Nephron (organoid): ENCODE data around the gene GPC3.

ENCODE experiments used
- H3K27ac Mint-ChIP-seq, 3 experiments: 2 replicates each; pipeline ENCODE4 v1.8.0; 2020; ENCODE audit warnings: mixed read lengths in 3 of 3, mild to moderate bottlenecking in 2 of 3, moderate library complexity in 1 of 3
- H3K27me3 Mint-ChIP-seq: 2 replicates; pipeline ENCODE4 v1.8.0; 2021; ENCODE audit warnings: low read depth, mild to moderate bottlenecking, moderate library complexity, mixed read lengths
- H3K36me3 Mint-ChIP-seq: 2 replicates; pipeline ENCODE4 v1.8.0; 2020; ENCODE audit warnings: low read depth, mixed read lengths
- H3K4me1 Mint-ChIP-seq: 2 replicates; pipeline ENCODE4 v1.8.0; 2020; ENCODE audit warnings: mixed read lengths
- H3K4me3 Mint-ChIP-seq, 3 experiments: 2 replicates each; pipeline ENCODE4 v1.8.0; 2020; ENCODE audit warnings: mild to moderate bottlenecking in 3 of 3, mixed read lengths in 3 of 3, moderate library complexity in 2 of 3
- H3K9me3 Mint-ChIP-seq: 2 replicates; pipeline ENCODE4 v1.8.0; 2020; ENCODE audit warnings: mixed read lengths
- TF ChIP-seq, protein P1 (sequence below), 3 experiments: fragments of 200-600 bp; sonication (generic); IDR thresholded peaks; one replicate each; pipeline ENCODE4 v1.5.0; 2021; ENCODE audit warnings: antibody characterized with exemption in 3 of 3; ENCODE audit not compliant: unreplicated experiment in 3 of 3

The GPC3 gene

DNA sequence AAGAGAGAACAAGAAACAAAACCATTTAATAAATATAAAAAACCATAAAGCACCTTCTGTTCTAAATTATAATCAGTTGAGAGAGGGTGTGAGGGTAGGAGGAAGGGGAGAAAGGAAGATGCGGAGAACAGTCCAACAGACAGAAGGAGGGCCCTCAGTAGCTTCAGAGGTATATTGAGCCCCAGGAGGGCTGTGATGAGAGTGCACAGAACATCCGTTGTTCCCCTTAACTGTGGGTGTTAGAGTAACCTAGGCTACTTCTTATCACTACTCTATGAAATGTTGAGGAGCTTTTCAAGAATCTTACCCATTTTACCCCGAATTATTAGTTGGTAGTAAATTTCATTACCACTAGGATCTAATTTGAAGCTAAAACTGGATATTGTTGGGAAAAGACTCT, 13.8 kb downstream of the GPC3 start:
- peak overlapping the region in 2 of 3 experiments; percentile 56 to 75 for H3K27ac Mint-ChIP-seq
- H3K4me3 Mint-ChIP-seq = no peak overlapping the region
- peaks cover 27% of the 10 kb centered on the region for H3K36me3 Mint-ChIP-seq
- no peaks in the 10 kb centered on the region for H3K27me3 Mint-ChIP-seq
- TF ChIP-seq, protein P1, sequence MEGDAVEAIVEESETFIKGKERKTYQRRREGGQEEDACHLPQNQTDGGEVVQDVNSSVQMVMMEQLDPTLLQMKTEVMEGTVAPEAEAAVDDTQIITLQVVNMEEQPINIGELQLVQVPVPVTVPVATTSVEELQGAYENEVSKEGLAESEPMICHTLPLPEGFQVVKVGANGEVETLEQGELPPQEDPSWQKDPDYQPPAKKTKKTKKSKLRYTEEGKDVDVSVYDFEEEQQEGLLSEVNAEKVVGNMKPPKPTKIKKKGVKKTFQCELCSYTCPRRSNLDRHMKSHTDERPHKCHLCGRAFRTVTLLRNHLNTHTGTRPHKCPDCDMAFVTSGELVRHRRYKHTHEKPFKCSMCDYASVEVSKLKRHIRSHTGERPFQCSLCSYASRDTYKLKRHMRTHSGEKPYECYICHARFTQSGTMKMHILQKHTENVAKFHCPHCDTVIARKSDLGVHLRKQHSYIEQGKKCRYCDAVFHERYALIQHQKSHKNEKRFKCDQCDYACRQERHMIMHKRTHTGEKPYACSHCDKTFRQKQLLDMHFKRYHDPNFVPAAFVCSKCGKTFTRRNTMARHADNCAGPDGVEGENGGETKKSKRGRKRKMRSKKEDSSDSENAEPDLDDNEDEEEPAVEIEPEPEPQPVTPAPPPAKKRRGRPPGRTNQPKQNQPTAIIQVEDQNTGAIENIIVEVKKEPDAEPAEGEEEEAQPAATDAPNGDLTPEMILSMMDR (IDR thresholded peaks at IDR 0.05; ENCODE audit: unreplicated experiment in 3 of 3) = no peak
- peaks cover 35% of the 10 kb centered on the region for H3K4me1 Mint-ChIP-seq
- no peaks in the 10 kb centered on the region for H3K9me3 Mint-ChIP-seq

DNA sequence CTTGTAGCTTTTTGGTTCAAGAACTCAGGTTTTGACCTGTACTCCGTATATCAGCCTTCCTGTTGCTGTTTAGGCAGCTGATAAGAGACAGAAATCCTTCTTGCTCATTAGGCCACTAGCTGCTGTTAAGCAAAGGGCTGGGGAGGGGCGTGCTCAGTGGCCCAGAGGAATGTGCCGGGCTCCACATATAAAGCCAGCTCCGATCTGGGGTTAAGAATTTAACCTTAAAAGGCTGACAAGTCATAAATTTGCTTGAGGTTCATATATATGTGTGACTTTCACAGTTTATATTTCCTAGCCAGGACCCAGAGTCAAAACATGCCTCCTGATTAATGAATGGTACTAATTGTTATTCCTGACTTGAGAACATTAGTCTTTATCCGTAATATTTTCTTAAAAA, 15.3 kb downstream of the GPC3 start:
- Mint-ChIP-seq H3K9me3 (no peaks in the 10 kb centered on the region), H3K27me3 (no peaks in the 10 kb centered on the region)

GRCh38 chrX:133969191-133969590, 16.2 kb downstream of the GPC3 start:
- H3K4me1 Mint-ChIP-seq = peaks cover 48% of the 10 kb centered on the region

More for the DNA sequence above, 15.3 kb downstream of the GPC3 start:
- H3K4me1 Mint-ChIP-seq = peaks cover 47% of the 10 kb centered on the region
- peak overlapping the region in 2 of 3 experiments; percentile 4 to 12 for H3K4me3 Mint-ChIP-seq
- TF ChIP-seq, protein P1 (IDR thresholded peaks at IDR 0.05; ENCODE audit: unreplicated experiment in 3 of 3) = no peak
- H3K27ac Mint-ChIP-seq = peak overlapping the region; percentile 56 to 79 (median 75)
- peaks cover 22% of the 10 kb centered on the region for H3K36me3 Mint-ChIP-seq

GRCh38 chrX:133968109-133968508, 17.3 kb downstream of the GPC3 start:
- peaks cover 20% of the 10 kb centered on the region for H3K36me3 Mint-ChIP-seq
- no peaks in the 10 kb centered on the region for H3K9me3 Mint-ChIP-seq
- no peak overlapping the region for H3K4me3 Mint-ChIP-seq
- no peaks in the 10 kb centered on the region for H3K27me3 Mint-ChIP-seq
- TF ChIP-seq, protein P1 (IDR thresholded peaks at IDR 0.05; ENCODE audit: unreplicated experiment in 3 of 3) = no peak
- peak overlapping the region in 1 of 3 experiments; percentile 24 for H3K27ac Mint-ChIP-seq
- peaks cover 48% of the 10 kb centered on the region for H3K4me1 Mint-ChIP-seq

More at GRCh38 chrX:133969191-133969590, 16.2 kb downstream of the GPC3 start:
- H3K36me3 Mint-ChIP-seq = peaks cover 20% of the 10 kb centered on the region
- no peak overlapping the region for H3K4me3 Mint-ChIP-seq
- H3K27ac Mint-ChIP-seq = peak overlapping the region; percentile 19 to 75 (median 56)
- TF ChIP-seq, protein P1 (IDR thresholded peaks at IDR 0.05; ENCODE audit: unreplicated experiment in 3 of 3) = no peak
- H3K9me3 Mint-ChIP-seq = no peaks in the 10 kb centered on the region
- no peaks in the 10 kb centered on the region for H3K27me3 Mint-ChIP-seq

- Mint-ChIP-seq H3K9me3 (no peaks in the 10 kb centered on the region), H3K4me3 (no peak overlapping the region), H3K36me3 (peaks cover 11% of the 10 kb centered on the region), H3K27ac (peak overlapping the region; percentile 43 to 57 (median 56)), H3K27me3 (no peaks in the 10 kb centered on the region), H3K4me1 (peaks cover 45% of the 10 kb centered on the region)
- TF ChIP-seq, protein P1 (IDR thresholded peaks at IDR 0.05; ENCODE audit: unreplicated experiment in 3 of 3) = no peak
Observed at GRCh38 chrX:133966199-133966598, 19.2 kb downstream of the GPC3 start.

DNA sequence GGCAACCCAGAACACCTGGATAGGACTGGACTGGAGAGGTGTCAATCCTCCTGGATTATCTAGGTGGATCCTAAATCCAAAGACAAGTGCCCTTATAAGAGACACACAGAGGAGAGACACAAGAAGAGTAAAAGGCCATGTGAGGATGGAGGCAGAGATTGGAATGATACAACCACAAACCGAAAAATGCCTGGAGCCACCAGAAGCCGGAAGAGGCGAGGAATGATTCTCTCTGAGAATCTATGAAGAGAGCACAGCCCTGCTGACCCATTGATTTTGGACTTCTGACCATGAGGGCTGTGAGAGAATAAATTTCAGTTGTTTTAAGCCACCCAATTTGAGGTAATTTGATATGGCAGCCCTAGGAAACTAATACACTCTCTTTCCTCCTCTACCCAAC, 20.1 kb downstream of the GPC3 start:
- no peak overlapping the region for H3K4me3 Mint-ChIP-seq
- TF ChIP-seq, protein P1 (IDR thresholded peaks at IDR 0.05; ENCODE audit: unreplicated experiment in 3 of 3) = no peak
- peaks cover 36% of the 10 kb centered on the region for H3K4me1 Mint-ChIP-seq
- H3K9me3 Mint-ChIP-seq = no peaks in the 10 kb centered on the region
- peaks cover 11% of the 10 kb centered on the region for H3K36me3 Mint-ChIP-seq
- H3K27ac Mint-ChIP-seq = peak overlapping the region in 1 of 3 experiments; percentile 18
- H3K27me3 Mint-ChIP-seq = no peaks in the 10 kb centered on the region
